Measurements from ENCODE around the gene PLA2G2F. TPM values are rescaled to one million over a fixed set of nuclear protein-coding genes. Genes with fewer than 3 reads are reported as not detected.

PLA2G2F gene
- total and polyA plus RNA-seq, 2 of the 13 experiments (the other 11 are each of a cell fraction or from before 2014, with no cell fraction given), result not detected

DNA sequence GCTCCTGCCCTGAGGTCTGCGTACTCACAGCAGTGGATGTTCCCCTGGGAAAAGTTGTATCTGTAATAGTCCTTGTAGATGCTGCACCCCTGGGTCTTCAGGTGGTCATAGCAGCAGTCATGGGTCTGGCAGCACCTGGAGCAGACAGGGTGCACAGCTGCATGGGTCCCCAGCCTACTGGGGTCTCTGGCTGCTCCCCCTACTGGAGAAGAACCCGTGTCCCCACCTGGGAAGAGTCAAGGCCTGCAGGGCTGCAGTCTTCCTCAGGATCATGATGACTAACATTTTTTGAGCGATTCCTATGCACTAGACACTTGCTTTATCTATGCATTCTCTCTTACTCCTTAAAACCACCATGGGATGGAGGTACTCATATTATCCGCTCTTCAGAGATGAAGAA, 23.6 kb upstream of the PLA2G2F start:
- H3K27ac ChIP-seq (ENCODE audit: extremely low read length, insufficient read depth, low read length), result no peak overlapping the region
- H3K9ac ChIP-seq (ENCODE audit: insufficient read depth, low read depth, low read length), result no peak overlapping the region
- TF ChIP-seq, protein P1, sequence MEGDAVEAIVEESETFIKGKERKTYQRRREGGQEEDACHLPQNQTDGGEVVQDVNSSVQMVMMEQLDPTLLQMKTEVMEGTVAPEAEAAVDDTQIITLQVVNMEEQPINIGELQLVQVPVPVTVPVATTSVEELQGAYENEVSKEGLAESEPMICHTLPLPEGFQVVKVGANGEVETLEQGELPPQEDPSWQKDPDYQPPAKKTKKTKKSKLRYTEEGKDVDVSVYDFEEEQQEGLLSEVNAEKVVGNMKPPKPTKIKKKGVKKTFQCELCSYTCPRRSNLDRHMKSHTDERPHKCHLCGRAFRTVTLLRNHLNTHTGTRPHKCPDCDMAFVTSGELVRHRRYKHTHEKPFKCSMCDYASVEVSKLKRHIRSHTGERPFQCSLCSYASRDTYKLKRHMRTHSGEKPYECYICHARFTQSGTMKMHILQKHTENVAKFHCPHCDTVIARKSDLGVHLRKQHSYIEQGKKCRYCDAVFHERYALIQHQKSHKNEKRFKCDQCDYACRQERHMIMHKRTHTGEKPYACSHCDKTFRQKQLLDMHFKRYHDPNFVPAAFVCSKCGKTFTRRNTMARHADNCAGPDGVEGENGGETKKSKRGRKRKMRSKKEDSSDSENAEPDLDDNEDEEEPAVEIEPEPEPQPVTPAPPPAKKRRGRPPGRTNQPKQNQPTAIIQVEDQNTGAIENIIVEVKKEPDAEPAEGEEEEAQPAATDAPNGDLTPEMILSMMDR (CRISPR knock-in tag; IDR thresholded peaks at IDR 0.05), result peak; percentile 11; the same call in 1 of the 2 replicates
- TF ChIP-seq, protein P2, sequence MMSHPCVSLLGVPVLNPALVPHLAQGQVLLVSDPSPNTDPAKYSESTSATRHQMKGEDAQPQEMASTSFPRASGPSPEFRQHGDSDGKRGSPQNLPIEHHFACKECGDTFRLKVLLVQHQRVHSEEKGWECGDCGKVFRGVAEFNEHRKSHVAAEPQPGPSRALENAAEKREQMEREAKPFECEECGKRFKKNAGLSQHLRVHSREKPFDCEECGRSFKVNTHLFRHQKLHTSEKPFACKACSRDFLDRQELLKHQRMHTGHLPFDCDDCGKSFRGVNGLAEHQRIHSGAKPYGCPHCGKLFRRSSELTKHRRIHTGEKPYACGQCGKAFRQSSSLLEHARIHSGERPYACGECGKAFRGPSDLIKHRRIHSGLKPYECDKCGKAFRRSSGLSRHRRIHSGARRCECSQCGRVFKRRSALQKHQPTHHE (CRISPR knock-in tag; IDR thresholded peaks at IDR 0.05; ENCODE audit: borderline replicate concordance), result no peak
- ATAC-seq, result no peak
- no peaks in the 10 kb centered on the region for H4K20me1 ChIP-seq (ENCODE audit: insufficient read depth, low read length)
- no peak overlapping the region for H2AFZ ChIP-seq (ENCODE audit: low read length)
- H3K4me2 ChIP-seq (ENCODE audit: low read depth, low read length), result no peak overlapping the region
- H3K4me1 ChIP-seq (ENCODE audit: insufficient read depth, low read length), result no peaks in the 10 kb centered on the region
- WGBS (ENCODE audit: low lambda C conversion rate), result 66% methylated on average over 2 of the region's 4 CpGs
- no peak for FAIRE-seq
- DNase-seq (ENCODE audit: low spot score), result no peak
- no peaks in the 10 kb centered on the region for H3K9me3 ChIP-seq (ENCODE audit: low read length)
- H3K36me3 ChIP-seq (replicated peaks in 1 of 2; ENCODE audit: control insufficient read depth in 1 of 2, insufficient read depth in 2 of 2, low read length in 2 of 2), result no peaks in the 10 kb centered on the region
- ChIA-PET POLR2A (no interaction called here), CTCF (ENCODE audit: low intra/inter-chr PET ratio, low total read pairs) (no interaction called here)
- BruUV-seq (replicated peaks), result no TSS peak
- in situ Hi-C loops (cut with HindIII; ENCODE audit: extremely low pct_ligation_motif_present, low pct_unique_long_range_greater_than_20kb) (no loop called here), intact Hi-C loops (cut with micrococcal nuclease; ENCODE audit: unreplicated experiment) (no loop called here)
- H3K27me3 ChIP-seq (ENCODE audit: control insufficient read depth in 1 of 2, insufficient read depth in 2 of 2, low read length in 2 of 2), result peaks cover 1 to 16% of the 10 kb centered on the region in 2 experiments; a peak in 2 of 5 replicates
- no peak overlapping the region for H3K4me3 ChIP-seq (replicated peaks in 1 of 3; ENCODE audit: insufficient read depth in 1 of 3, low read depth in 2 of 3, low read length in 3 of 3)
- no peaks in the 10 kb centered on the region for H3K79me2 ChIP-seq (ENCODE audit: insufficient read depth, low read length)

DNA sequence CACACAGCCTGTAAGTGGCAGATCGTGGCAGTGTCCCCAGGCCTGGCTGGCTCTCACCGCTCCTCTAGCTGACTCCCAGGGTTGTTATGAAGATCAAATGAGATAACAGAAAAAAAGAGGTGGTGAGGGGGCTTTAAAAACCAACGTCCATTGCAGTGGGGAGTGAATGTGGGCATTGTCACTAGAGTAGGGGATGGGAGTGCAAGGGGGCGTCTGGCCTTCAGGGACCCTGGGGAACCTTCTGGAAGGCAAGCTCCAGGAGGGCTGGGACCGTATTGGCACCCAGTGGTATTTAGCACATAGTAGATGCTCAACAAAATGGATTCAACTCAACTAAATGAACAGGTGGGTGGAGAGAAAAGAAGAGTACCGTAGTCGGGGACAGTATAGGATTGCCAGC, 23.2 kb upstream of the PLA2G2F start:
- ChIA-PET CTCF (ENCODE audit: low intra/inter-chr PET ratio, low total read pairs) (no interaction called here), POLR2A (no interaction called here)
- Histone ChIP-seq H2AFZ (ENCODE audit: low read length) (no peak overlapping the region), H3K27ac (ENCODE audit: extremely low read length, insufficient read depth, low read length) (no peak overlapping the region), H3K79me2 (ENCODE audit: insufficient read depth, low read length) (no peaks in the 10 kb centered on the region), H3K27me3 (ENCODE audit: control insufficient read depth in 1 of 2, insufficient read depth in 2 of 2, low read length in 2 of 2) (peaks cover 1 to 19% of the 10 kb centered on the region in 2 experiments; a peak in 2 of 5 replicates), H4K20me1 (ENCODE audit: insufficient read depth, low read length) (no peaks in the 10 kb centered on the region), H3K9me3 (ENCODE audit: low read length) (no peaks in the 10 kb centered on the region), H3K4me1 (ENCODE audit: insufficient read depth, low read length) (no peaks in the 10 kb centered on the region), H3K4me3 (replicated peaks in 1 of 3; ENCODE audit: insufficient read depth in 1 of 3, low read depth in 2 of 3, low read length in 3 of 3) (no peak overlapping the region), H3K4me2 (ENCODE audit: low read depth, low read length) (no peak overlapping the region), H3K9ac (ENCODE audit: insufficient read depth, low read depth, low read length) (no peak overlapping the region), H3K36me3 (replicated peaks in 1 of 2; ENCODE audit: control insufficient read depth in 1 of 2, insufficient read depth in 2 of 2, low read length in 2 of 2) (no peaks in the 10 kb centered on the region)
- DNase-seq (ENCODE audit: low spot score), result no peak
- intact Hi-C loops (cut with micrococcal nuclease; ENCODE audit: unreplicated experiment), result no loop called here
- no peak for FAIRE-seq
- 52% methylated on average over 7 of the region's 7 CpGs for WGBS (ENCODE audit: low lambda C conversion rate)
- TF ChIP-seq, protein P3, sequence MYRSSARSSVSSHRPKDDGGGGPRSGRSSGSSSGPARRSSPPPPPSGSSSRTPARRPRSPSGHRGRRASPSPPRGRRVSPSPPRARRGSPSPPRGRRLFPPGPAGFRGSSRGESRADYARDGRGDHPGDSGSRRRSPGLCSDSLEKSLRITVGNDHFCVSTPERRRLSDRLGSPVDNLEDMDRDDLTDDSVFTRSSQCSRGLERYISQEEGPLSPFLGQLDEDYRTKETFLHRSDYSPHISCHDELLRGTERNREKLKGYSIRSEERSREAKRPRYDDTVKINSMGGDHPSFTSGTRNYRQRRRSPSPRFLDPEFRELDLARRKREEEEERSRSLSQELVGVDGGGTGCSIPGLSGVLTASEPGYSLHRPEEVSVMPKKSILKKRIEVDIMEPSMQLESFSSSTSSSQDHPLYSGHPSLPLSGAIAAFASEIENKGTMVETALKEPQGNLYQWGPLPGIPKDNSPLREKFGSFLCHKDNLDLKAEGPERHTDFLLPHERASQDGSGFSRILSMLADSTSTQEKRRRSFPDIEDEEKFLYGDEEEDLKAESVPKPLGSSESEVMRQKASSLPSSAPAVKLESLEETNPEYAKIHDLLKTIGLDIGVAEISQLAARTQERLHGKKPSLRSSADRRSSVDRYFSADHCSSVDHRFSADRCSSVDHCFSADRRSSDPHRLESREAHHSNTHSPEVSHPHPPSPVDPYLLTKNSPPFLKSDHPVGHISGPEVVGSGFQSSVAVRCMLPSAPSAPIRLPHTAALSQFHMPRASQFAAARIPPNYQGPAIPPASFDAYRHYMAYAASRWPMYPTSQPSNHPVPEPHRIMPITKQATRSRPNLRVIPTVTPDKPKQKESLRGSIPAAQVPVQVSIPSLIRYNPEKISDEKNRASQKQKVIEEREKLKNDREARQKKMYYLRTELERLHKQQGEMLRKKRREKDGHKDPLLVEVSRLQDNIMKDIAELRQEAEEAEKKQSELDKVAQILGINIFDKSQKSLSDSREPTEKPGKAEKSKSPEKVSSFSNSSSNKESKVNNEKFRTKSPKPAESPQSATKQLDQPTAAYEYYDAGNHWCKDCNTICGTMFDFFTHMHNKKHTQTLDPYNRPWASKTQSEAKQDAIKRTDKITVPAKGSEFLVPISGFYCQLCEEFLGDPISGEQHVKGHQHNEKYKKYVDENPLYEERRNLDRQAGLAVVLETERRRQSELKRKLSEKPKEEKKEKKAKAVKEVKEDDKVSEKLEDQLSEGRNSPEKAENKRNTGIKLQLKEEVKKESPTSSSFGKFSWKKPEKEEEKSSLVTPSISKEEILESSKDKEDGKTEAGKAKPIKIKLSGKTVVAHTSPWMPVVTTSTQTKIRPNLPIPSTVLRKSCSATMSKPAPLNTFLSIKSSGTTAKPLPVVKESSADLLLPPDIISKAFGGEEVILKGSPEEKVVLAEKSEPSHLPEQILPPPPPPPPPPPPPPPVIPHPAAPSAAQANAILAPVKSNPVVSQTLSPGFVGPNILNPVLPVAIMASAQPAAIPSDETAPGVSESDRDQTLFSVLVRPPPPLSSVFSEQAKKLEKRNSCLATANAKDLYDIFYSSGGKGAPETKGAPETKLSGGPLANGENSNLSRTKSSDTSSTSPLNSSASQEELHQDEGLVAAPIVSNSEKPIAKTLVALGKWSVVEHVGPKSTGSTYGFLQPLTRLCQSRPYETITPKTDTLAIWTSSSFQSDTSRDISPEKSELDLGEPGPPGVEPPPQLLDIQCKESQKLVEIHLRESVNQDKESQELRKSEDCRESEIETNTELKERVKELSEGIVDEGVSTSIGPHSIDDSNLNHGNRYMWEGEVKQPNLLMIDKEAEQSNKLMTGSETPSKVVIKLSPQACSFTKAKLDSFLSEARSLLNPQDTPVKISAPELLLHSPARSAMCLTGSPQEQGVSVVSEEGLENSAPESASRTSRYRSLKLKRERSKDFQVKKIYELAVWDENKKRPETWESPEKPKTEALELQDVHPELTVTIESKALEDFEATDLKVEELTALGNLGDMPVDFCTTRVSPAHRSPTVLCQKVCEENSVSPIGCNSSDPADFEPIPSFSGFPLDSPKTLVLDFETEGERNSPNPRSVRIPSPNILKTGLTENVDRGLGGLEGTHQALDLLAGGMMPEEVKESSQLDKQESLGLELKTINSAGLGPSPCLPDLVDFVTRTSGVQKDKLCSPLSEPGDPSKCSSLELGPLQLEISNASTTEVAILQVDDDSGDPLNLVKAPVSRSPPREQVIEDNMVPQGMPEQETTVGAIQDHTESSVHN (CRISPR knock-in tag; IDR thresholded peaks at IDR 0.05), result no peak
- TF ChIP-seq MTA1 (CRISPR knock-in tag; IDR thresholded peaks at IDR 0.05; ENCODE audit: borderline replicate concordance) (no peak), RAD51 (IDR thresholded peaks at IDR 0.05; ENCODE audit: borderline replicate concordance) (no peak)
- in situ Hi-C loops (cut with HindIII; ENCODE audit: extremely low pct_ligation_motif_present, low pct_unique_long_range_greater_than_20kb), result no loop called here
- no peak for ATAC-seq
- BruUV-seq (replicated peaks), result no TSS peak
